ENCODE results near the gene MTA2.

MTA2 gene

GRCh38 chr11:62556108-62556874 is 45.4 kb downstream of the MTA2 start (continued):
- TF ChIP-seq, protein P1, sequence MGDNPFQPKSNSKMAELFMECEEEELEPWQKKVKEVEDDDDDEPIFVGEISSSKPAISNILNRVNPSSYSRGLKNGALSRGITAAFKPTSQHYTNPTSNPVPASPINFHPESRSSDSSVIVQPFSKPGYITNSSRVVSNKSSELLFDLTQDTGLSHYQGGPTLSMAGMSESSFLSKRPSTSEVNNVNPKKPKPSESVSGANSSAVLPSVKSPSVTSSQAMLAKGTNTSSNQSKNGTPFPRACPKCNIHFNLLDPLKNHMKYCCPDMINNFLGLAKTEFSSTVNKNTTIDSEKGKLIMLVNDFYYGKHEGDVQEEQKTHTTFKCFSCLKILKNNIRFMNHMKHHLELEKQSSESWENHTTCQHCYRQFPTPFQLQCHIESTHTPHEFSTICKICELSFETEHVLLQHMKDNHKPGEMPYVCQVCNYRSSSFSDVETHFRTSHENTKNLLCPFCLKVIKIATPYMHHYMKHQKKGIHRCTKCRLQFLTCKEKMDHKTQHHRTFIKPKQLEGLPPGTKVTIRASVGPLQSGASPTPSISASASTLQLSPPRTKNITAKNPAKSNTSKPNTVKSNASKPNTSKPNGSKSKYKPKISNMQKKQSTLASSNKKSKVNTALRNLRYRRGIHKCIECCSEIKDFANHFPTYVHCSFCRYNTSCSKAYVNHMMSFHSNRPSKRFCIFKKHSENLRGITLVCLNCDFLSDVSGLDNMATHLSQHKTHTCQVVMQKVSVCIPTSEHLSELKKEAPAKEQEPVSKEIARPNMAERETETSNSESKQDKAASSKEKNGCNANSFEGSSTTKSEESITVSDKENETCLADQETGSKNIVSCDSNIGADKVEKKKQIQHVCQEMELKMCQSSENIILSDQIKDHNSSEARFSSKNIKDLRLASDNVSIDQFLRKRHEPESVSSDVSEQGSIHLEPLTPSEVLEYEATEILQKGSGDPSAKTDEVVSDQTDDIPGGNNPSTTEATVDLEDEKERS (tag by site-specific recombination; IDR thresholded peaks at IDR 0.05), result no peak
- TF ChIP-seq ZNF660 (tag by site-specific recombination; IDR thresholded peaks at IDR 0.05), result peak; percentile 42; the same call in 1 of the 2 replicates
- TF ChIP-seq ZBTB48 (tag by site-specific recombination; IDR thresholded peaks at IDR 0.05), result peak; percentile 84
- TF ChIP-seq ATF2 (tag by site-specific recombination; IDR thresholded peaks at IDR 0.05; ENCODE audit: low read depth), result no peak
- no peak for TF ChIP-seq ZNF223 (tag by site-specific recombination; IDR thresholded peaks at IDR 0.05)
- TF ChIP-seq FEZF1 (tag by site-specific recombination; IDR thresholded peaks at IDR 0.05), result no peak
- TF ChIP-seq ZNF366 (tag by site-specific recombination; conservative IDR thresholded peaks at IDR 0.05), result peak; percentile 78
- no peak for TF ChIP-seq ZNF18 (tag by site-specific recombination; IDR thresholded peaks at IDR 0.05)
- TF ChIP-seq ZBTB17 (tag by site-specific recombination; IDR thresholded peaks at IDR 0.05), result peak; percentile 71
- no peak for TF ChIP-seq ZNF266 (tag by site-specific recombination; IDR thresholded peaks at IDR 0.05; ENCODE audit: low read depth)
- TF ChIP-seq, protein P2, sequence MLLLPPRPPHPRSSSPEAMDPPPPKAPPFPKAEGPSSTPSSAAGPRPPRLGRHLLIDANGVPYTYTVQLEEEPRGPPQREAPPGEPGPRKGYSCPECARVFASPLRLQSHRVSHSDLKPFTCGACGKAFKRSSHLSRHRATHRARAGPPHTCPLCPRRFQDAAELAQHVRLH (tag by site-specific recombination; IDR thresholded peaks at IDR 0.05), result no peak
- TF ChIP-seq, protein P3, sequence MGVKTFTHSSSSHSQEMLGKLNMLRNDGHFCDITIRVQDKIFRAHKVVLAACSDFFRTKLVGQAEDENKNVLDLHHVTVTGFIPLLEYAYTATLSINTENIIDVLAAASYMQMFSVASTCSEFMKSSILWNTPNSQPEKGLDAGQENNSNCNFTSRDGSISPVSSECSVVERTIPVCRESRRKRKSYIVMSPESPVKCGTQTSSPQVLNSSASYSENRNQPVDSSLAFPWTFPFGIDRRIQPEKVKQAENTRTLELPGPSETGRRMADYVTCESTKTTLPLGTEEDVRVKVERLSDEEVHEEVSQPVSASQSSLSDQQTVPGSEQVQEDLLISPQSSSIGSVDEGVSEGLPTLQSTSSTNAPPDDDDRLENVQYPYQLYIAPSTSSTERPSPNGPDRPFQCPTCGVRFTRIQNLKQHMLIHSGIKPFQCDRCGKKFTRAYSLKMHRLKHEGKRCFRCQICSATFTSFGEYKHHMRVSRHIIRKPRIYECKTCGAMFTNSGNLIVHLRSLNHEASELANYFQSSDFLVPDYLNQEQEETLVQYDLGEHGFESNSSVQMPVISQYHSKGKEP (tag by site-specific recombination; IDR thresholded peaks at IDR 0.05), result no peak
- no peak for TF ChIP-seq YY2 (tag by site-specific recombination; IDR thresholded peaks at IDR 0.05)
- no peak for TF ChIP-seq ZBTB26 (tag by site-specific recombination; optimal IDR thresholded peaks at IDR 0.05)
- no peak for TF ChIP-seq ZNF423 (tag by site-specific recombination; IDR thresholded peaks at IDR 0.05)
- TF ChIP-seq, protein P4, sequence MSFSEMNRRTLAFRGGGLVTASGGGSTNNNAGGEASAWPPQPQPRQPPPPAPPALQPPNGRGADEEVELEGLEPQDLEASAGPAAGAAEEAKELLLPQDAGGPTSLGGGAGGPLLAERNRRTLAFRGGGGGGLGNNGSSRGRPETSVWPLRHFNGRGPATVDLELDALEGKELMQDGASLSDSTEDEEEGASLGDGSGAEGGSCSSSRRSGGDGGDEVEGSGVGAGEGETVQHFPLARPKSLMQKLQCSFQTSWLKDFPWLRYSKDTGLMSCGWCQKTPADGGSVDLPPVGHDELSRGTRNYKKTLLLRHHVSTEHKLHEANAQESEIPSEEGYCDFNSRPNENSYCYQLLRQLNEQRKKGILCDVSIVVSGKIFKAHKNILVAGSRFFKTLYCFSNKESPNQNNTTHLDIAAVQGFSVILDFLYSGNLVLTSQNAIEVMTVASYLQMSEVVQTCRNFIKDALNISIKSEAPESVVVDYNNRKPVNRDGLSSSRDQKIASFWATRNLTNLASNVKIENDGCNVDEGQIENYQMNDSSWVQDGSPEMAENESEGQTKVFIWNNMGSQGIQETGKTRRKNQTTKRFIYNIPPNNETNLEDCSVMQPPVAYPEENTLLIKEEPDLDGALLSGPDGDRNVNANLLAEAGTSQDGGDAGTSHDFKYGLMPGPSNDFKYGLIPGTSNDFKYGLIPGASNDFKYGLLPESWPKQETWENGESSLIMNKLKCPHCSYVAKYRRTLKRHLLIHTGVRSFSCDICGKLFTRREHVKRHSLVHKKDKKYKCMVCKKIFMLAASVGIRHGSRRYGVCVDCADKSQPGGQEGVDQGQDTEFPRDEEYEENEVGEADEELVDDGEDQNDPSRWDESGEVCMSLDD (tag by site-specific recombination; IDR thresholded peaks at IDR 0.05), result peak; percentile 14; the same call in 1 of the 2 replicates
- TF ChIP-seq ZBTB11 (tag by site-specific recombination; conservative IDR thresholded peaks at IDR 0.05; ENCODE audit: low read depth), result no peak
- no peak for TF ChIP-seq REST (tag by site-specific recombination; IDR thresholded peaks at IDR 0.05)

Measured in HEK293 (cell line).